Prostate gland (tissue), 2 donors: ENCODE measurements around the gene CROCC2.

Source experiments
- POLR2A ChIP-seq: fragments of 450-650 bp; IDR thresholded peaks from one replicate; pipeline ENCODE4 v1.6.1; 2016; ENCODE audit warnings: antibody characterized with exemption, mild to moderate bottlenecking
- POLR2AphosphoS5 ChIP-seq: sonication (generic); formaldehyde crosslinking; IDR thresholded peaks from one replicate; pipeline ENCODE4 v1.6.1; 2017; ENCODE audit warnings: antibody characterized with exemption
- TF ChIP-seq, protein P1 (sequence below), 4 experiments: fragments of 200-600 bp in 2 of 4; fragments of 450-650 bp in 2 of 4; sonication (generic) in 2 of 4; IDR thresholded peaks; 1 replicate in 3 of 4; 2 replicates in 1 of 4; pipeline ENCODE4 v1.5.1; 2016 to 2019; ENCODE audit warnings: antibody characterized with exemption in 4 of 4, mild to moderate bottlenecking in 2 of 4, moderate library complexity in 2 of 4

DNA sequence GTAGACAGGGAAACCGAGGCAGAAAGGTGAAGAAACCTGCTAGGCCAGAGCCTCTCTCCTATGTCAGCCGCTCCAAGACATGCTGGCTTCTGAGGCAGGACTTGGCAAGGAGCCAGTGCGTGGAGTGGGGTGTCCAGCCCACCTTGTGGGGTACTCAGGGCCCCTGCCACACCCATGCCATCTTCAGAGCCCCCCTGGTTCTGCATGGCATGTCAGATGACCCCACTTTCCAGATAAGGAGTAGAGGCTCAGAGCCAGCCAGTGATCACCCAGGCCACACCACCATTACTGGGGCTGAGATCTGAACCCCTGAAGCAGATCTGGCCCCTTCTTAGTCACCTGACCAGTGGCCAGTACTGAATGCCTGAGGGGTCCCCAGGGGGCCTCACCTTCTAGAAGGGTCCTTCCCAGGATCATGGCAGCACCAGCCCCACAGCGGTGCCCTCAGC is 14.7 kb downstream of the CROCC2 start:
- TF ChIP-seq, protein P1, sequence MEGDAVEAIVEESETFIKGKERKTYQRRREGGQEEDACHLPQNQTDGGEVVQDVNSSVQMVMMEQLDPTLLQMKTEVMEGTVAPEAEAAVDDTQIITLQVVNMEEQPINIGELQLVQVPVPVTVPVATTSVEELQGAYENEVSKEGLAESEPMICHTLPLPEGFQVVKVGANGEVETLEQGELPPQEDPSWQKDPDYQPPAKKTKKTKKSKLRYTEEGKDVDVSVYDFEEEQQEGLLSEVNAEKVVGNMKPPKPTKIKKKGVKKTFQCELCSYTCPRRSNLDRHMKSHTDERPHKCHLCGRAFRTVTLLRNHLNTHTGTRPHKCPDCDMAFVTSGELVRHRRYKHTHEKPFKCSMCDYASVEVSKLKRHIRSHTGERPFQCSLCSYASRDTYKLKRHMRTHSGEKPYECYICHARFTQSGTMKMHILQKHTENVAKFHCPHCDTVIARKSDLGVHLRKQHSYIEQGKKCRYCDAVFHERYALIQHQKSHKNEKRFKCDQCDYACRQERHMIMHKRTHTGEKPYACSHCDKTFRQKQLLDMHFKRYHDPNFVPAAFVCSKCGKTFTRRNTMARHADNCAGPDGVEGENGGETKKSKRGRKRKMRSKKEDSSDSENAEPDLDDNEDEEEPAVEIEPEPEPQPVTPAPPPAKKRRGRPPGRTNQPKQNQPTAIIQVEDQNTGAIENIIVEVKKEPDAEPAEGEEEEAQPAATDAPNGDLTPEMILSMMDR (IDR thresholded peaks at IDR 0.05), result no peak
- TF ChIP-seq POLR2A, result no peak
- no peak for TF ChIP-seq POLR2AphosphoS5
